Dermis blood vessel endothelial cell (primary cell): ENCODE measurements around the gene XNDC1N. TPM values are rescaled to one million over a fixed set of nuclear protein-coding genes. Genes with fewer than 3 reads are reported as not detected.

Experiments used
- DNase-seq: peaks from one replicate; pipeline ENCODE4 v3.0.0; 2010
- total RNA-seq: library from RNA; depleted of rRNA; stranded (reverse); fragments of >200 nt; gene quantifications from 2 replicates; pipeline ENCODE4 v1.2.3, GENCODE V29; 2014

Gene XNDC1N, protein sequence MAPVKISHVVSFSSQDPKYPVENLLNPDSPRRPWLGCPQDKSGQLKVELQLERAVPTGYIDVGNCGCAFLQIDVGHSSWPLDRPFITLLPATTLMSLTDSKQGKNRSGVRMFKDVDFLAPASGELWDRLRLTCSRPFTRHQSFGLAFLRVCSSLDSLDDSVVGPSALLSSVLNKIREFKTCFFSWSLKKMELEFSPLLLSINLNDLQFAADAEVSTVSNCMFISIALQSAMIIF
- 6.1 and 6.3 TPM in 2 replicates for total RNA-seq

DNA sequence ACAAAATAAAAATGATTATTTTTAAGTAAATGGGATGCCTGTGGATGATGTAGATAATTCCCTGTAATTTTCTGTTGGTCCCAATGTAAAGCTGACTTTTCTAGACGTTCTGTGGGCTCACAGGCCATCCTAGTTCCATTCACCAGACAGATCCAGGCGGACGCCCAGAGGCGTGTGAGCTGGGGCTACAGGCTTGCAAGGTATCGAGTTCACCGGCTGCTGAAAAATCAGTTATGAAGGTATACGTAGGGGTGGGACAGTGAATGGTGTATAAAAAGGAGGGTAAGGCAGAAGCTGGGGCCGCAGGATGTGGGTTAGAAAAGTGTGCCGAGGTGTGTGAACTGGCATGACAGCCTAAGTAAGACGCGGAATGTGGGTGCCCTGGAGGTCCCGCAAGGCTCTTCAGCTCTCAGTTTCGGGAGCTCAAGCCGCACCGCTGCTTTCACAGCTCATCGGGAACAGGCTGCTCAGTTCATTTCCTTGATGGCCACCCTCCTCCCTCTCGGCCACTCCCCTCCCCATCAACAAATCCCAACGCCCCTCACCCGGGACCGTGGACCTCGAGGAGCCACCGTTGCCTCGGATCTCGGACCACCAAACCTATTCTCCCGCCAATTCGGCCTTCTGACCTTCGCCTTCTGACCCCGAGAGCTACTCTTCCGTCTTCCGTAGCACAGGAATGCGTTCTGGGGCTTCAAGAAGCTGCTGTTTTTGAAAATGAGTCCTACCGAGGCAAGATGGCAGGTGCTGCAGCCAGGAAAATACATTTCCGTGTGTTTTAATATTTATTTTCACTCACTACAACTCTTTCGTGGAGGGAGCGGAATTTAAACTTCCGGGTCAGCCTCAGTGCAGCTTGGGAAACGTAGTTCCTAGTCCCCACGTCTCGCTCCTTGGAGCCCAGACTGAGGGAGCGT is at the start of gene XNDC1N:
Gene XNDC1N (minus strand): TSS at position 775 of the 917 bp plus-strand sequence. CDS start 5,241 bp downstream, outside the sequence.
- peak; percentile 91 for DNase-seq

DNA sequence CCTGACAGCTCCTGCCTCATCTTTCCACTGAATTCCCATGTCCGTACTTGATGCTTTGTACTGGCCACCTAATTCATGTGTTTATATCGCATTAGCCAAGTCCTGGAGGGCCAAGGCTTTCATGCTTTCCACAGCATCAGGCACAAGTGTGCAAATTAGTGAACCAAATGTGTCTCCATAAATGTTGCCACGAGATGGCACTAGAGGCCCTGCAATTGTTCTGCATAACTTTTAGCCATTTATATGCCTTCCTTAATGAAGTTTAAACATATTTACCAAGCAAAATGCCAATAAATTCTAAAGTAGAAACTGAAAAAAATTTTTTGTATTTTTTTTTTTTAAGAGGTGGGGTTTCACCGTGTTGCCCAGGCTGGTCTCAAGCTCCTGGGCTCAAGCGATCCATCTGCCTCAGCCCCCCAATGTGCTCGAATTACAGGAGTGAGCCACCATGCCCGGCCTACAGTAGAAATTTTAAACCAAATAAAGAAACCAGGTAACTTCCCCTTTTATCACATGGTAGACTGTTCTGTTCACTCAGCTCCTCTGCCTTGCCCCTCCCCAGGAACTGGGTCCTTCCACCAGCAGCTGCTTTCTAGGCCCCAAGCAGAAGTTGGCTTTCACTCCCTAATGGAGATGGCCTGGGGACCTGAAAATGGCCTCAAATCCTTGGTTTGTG is 49.5 kb upstream of the XNDC1N start:
- peak; percentile 80 for DNase-seq

DNA sequence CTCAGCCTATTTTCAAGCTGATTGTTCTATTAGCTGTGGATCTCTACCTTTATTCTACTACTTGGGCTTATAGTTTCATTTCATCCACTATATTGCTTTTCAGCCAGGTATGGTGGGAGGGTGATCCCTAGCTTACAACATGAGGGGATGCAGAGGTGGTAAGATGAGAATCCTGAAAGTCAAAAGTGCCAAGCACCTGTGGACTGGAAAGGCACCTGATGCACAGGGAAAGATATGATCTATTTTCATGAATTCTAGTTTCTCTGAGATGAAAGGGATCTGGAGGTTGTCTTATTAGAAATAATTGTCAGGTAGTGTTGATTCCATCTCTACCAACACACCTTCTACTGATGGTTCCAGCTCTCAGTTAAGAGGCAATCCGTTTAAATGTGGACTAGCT is 48.7 kb upstream of the XNDC1N start:
- DNase-seq, result no peak

DNA sequence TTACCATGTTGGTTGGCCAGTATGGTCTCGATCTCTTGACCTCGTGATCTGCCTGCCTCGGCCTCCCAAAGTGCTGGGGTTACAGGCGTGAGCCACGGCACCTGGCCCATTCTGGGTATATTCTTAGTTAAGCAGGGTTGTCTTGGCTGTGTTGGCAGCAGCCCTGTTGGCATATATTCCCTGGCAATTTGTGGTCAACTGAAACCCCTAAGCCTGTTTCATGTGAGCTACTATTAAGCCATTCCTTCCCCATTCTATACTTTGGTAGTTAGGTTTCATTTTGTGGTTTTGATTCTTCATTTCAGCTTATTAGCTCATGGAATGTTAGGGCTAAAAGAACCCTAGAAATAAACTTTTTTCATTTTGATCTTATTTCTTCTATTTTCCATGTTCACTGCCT is 48.2 kb upstream of the XNDC1N start:
- no peak for DNase-seq

DNA sequence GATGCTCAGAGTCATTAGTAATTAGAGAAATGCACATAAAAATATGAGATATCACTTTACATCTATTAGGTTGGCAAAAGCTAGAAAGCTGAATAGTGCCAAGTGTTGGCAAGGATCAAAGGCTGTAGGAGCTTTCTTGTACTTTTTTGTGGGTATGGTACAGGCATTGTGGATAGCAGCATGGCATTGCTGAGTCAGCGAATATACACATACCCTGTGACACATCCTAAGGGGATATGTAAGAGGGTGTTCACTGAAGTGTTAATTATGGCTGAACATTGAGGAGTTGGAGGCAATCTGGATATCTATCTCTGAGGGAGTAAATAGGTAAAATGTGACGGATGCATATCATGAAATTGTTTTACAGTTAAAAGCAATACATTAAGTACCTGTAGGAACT is 43.3 kb upstream of the XNDC1N start:
- DNase-seq, result no peak

DNA sequence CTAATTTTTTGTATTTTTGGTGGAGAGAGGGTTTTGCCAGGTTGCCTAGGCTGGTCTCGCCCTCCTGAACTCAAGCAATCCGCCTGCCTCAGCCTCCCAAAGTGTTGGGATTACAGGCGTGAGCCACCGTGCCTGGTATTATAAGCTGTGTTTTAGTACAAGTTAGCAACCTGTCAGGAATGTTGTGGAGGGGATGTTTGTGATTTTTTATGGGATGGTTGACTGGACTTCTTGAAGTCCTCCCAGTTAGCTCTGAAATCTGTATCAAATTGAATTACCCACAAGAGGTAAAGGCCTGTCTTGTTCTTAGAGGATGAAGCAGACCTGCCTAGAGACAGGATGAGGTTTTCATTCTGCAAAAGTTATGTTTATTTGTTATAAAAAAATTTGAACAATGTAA is 36.2 kb upstream of the XNDC1N start:
- DNase-seq, result no peak

DNA sequence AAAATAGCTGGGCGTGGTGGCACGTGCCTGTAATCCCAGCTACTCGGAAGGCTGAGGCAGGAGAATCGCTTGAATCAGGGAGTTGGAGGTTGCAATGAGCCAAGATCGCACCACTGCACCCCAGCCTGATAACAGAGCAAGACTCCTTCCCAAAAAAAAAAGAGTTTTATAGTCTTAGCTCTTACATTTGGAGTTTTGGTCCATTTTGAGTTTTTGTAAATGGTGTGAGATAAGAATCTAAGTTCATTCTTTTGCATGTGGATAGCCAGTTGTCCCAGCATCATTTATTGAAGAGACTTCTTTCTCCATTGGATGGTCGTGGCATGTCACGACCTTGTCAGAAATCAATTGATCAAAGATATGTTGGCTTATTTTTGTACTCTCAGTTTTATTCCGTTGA is 35.1 kb upstream of the XNDC1N start:
- DNase-seq, result no peak

DNA sequence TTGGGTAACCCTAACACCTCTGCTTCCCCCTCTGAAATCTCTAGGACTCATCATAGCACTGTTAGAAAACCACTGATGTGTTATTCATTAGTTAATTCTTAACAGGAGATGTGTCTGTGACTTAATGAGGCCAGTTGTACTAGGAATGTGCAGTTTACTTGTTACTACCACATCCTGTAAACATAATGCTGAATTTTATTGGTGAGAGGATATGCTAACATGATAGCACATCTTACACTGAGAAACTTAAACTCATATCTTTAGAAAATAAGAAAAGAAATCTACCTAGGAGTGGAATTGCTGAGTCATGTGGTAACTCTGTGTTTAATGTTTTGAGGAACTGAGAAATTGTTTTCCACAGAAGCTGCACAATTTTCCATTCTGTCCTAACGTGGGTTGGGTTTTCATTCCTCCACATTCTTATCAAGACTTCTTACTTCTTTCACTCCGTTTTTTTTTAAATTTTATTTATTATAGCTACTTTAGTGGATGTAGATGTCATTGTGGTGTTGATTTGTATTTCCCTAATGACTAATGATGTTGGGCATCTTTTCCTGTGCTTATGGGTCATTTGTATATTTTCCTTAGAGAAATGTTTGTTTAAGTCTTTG is 34.1 kb upstream of the XNDC1N start:
- DNase-seq, result peak; percentile 41

DNA sequence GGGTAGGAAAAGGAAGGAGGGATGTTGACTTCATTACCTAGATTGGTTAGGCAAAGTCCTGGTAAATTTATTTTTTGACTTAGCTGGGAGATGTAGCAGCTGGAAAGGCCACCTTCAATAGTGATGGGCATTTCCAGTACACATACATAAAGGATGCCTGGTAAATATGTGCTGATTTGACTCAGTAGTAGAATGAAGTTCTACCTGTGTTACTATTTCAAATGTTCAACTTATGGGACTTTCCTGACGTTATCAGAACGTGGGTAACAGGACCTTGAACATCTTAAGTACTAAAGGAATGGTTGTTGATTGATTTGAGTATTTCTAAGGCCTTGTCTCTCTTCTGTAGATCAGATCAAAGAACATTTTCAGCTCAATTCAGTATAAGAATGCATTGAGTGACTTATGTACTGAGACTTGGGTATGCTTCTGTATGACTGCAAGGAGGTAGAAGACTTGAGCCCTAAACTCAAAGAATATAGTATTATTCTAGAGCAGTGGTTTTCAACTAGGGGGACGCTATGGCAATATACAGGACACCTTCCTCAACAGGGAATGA is 27.6 kb upstream of the XNDC1N start:
- DNase-seq, result no peak

DNA sequence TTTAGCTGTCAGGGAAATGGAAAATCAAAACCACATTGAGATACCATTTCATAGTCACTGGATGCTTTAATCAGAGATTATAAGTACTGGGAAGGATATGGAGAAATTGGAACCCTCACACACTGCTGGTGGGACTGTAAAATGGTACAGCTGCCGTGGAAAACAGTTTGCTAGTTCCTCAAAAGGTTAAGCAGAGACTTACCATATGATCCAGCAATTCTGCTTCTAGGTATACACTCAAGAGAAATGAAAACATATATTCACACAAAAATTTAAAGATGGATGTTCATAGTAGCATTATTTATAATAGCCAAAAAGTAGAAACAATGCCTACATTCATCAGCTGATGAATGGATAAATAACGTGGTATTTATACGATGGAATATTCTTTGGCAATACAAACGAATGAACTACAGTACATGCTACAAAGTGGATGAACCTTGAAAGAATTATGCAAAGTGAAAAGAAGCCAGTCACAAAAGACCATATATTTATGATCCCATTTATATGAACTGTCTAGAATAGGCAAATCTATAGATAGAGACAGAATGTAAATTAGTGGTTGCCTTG is 23.4 kb upstream of the XNDC1N start:
- no peak for DNase-seq

DNA sequence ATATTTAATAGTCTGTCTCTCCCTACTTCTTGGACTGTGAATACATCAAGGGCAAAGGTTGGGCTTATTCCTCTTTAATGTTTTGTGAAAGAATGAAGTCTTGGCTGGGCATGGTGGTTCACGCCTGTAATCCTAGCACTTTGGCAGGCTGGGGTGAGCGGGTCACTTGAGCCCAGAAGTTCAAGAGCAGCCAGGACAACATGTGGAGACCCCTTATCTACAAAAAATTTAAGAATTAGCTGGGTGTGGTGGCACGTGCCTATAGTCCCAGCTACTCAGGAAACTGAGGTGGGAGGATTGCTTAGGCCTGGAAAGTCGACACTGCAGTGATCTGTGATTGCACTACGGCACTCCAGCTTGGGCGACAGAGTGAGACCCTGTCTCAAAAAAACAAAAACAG is 20.6 kb upstream of the XNDC1N start:
- no peak for DNase-seq

DNA sequence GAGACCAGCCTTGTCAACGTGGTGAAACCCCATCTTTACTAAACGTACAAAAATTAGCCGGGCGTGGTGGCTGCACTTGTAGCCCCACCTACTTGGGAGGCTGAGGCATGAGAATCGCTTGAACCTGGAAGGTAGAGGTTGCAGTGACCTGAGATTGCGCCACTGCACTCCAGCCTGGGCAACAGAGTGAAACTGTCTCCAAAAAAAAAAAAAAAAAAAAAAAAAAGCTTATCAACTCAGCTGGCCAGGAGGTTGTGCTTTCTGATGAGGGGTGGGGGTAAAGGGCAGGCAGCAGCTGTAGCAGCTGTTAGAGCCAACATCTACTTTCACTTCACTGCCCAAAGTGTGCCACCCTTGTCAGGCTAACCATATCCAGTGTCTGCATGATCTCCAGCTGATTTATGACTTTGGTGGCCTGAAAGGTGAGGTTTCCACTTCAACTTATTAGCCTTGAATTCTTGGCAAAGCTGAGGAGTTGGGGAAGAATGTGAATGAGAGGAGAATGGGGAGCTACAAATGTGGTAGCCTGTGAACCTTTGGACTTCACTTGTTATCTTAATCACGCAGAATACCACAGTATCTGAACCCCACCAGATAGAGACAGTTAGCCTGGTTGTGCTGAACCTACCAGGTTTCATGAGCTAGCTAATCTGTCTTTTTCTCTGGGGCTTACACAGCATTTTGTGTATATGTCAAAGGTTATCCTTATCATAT is 20.1 kb upstream of the XNDC1N start:
- peak; percentile 21 for DNase-seq

DNA sequence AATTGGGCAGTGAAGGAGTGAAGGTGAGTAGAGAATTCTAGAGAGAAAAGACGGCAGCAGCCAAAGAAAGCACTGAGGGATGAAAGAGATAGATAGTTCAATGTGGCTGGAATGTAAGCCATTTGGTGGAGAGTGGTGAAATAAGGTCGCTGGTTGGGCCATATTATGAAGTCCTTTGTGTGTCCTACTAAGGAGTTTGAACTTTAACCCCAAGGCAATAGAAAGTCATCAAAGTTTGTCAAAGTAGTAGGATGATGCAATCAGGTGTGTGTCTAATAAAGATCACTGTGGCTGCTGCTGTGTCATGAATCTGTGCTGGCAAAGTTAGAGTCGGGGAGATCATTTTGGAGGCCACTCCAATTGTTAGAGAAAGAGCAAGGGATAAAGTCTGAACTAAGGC is 19.1 kb upstream of the XNDC1N start:
- DNase-seq, result no peak

DNA sequence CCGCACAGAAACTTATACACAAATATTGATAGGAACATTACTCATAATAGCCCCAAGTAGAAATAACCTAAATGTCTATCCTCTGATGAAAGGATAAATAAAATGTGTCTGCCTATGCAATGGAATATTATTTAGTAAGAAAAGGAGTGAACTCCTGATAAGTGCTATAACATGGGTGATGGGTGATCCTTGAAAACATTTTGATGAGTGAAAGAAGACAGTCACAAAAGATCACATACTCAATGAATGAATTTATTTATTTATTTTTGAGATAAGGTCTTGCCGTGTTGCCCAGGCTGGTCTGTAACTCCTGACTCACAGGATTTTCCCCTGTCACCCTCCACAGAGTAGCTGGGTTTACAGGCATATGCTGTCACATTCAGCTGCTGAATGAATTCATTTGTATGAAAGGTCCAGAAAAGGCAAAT is 17.8 kb upstream of the XNDC1N start:
- DNase-seq, result peak; percentile 66

DNA sequence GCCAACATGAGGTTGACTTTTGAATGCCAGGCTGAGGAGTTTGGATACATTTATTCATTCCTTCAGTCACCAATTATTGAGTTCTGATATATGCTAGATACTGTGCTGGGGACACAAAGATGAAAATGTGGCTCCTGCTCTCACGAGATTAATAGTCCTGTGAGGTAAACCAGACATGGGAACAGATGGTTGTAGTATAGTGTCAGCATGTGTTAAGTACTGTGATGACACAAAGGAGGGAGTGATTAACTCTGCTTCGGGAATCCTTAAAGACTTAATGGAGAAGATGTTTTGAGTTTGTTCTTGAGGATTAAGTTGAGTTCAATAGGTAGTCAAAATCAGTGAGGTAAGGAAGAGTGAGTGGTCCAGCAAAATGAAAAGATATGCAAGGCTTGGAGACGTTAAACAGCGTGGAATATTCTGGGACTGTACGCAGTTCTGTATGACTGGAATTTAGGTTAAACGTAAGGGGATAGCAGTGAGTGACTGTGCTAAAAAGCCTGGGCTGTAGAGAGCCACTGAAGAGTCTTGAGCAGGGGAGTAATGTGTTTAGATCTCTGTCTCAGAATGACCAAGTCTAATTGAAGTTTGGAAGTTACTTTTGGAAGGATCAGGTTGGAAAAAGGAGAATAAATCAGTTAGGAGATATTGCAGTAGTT is 12.3 kb upstream of the XNDC1N start:
- no peak for DNase-seq

DNA sequence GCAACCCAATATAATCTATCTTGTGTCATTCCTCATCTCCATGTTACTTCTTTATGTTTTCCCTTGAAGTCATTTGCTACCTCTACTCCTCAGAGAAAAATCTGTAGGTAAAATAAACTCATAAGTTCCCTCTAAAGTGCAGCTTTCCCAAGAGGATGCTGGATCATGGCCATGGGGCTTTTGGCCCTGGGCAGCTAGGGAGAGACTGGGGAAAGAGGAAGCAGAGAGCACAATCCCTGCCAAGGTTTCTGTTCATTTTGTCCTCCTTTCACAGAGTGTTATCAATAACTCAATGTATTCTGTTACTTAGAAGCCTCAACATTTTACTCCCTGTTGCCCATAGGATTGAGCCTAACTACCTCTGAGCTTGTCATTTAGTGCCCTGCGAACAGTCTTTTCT is 9.4 kb upstream of the XNDC1N start:
- peak; percentile 26 for DNase-seq

DNA sequence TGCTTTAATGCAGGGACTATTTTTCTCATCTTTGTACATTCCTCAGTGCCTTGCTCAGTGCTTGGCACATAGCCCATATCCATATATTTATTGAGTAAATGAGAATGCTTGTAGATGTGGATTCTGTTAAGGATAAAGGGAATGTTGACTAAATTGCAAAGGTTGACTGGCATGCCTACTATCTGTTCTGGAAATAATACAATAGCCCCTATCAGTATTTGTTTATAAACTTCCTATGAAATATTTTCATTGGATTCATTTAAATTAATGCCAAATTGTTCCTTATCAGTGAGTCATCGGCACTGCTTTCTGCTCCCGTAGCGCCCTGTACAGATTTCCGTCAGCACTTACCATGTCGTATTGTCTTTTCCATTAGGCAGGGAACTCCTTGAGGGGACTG is 8.4 kb upstream of the XNDC1N start:
- DNase-seq, result peak; percentile 86

DNA sequence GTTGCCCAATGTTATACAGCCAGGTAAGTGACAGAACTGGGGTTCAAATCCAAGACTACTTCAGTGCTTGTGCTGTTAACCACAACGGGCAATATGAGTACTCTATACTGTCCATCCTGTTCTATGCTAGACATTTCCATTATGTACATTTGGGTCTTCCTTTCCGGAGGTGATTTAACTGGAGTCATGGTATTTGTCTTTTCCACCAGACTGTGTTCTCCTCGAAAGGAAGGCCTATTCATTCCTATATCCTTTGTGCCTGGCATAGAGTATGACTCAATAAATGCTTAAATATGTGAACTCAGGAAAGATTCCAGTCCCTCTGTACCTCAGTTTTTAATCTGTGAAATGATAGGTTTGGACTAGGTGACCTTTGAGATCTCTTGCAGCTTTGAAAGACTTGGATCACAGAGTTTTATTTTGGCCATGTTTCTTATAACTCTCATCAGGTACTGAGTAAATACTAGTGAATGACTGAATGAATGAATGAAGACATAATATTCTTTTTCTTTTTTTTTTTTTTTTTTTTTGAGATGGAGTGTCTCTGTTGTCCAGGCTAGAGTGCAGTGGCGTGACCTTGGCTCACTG is 7.0 kb upstream of the XNDC1N start:
- peak; percentile 55 for DNase-seq

DNA sequence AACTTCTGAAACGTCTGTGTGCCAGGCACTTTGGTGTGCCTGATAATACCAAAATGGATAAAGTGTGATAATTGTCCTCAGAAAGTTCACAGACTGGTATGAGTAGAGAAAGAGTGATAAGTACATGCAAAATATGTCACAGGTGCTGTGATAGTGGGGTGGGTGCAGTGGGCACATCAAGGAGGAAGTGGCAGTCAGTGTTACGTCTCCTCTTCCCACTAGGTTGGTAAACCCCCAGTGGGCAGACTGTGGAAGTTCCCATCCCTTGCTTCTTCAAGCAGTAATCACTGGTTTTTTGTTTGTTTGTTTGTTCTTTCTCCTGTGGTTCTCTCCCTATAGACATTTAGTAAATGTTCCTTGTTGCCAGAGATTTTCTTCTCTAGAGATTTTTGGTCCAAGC is 5.8 kb upstream of the XNDC1N start:
- peak; percentile 24 for DNase-seq

DNA sequence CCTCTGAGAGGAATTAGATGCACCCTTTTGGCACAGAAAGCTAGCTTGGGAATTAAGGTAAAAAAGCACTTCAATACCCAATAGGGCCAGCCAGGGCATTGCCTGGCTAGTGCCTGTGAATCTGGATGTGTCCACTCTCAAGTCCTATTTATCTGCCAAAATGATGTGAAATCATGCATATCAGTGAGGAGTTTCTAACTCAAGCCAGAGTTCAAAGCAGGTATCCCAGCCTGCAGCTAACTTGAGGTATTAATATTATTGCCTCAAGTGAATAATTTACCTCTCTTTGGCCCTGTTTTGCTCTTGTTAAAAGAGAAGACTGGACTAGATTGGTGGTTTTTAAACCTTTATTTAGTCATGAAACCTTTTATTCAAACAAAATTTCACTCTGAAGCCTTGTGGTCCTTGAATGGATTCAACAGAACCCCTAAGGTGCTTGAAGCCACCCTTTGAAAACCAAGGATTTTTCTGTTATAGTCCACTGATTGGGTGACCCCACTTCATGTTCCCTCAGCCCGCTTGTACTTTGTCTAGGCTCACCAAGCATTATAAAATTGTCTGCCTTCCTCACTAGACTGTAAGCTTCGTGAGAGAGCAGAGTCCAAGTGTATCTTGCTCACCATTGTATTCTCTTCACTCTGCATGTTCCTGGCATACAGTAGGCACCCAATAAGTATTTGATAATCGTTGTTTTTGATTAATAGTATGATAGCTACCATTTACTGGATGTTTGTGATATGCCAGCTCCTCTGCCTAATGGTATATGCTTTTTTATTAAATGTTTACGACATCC is 4.9 kb upstream of the XNDC1N start:
- DNase-seq, result no peak
